A549 (cell line): ENCODE data around the gene PPA1.

Experiments
- CTCF ChIP-seq: fragments of >200 bp; sonication (Bioruptor Twin); formaldehyde crosslinking; IDR thresholded peaks from 3 replicates; pipeline ENCODE4 v1.5.1; 2016
- NPAS2 ChIP-seq: fragments of 250-450 bp; sonication (Bioruptor Pico); IDR thresholded peaks from 2 replicates; pipeline ENCODE4 v1.8.0; 2022; ENCODE audit warnings: mild to moderate bottlenecking, moderate library complexity, borderline replicate concordance

GRCh38 chr10:70222340-70222794, 10.9 kb downstream of the PPA1 start:
- TF ChIP-seq CTCF (no peak), NPAS2 (CRISPR knock-in tag) (no peak)
